Uterus (tissue), 2 donors: Measurements from ENCODE around the gene ZNF426.

Experiments used
- CTCF ChIP-seq, 4 experiments: fragments of 200-600 bp in 2 of 4; fragments of 450-650 bp in 2 of 4; sonication (generic) in 2 of 4; IDR thresholded peaks; one replicate each; pipeline ENCODE4 v1.5.1; 2016 to 2019; ENCODE audit warnings: antibody characterized with exemption in 4 of 4, mild to moderate bottlenecking in 2 of 4, moderate library complexity in 1 of 4
- POLR2A ChIP-seq, 2 donors: fragments of 450-650 bp; IDR thresholded peaks; one replicate each; pipeline ENCODE4 v1.6.1; 2016; ENCODE audit warnings: antibody characterized with exemption in 2 of 2, mild to moderate bottlenecking in 1 of 2, moderate library complexity in 1 of 2

GRCh38 chr19:9586764-9587163 is 48.3 kb upstream of the ZNF426 start:
- TF ChIP-seq POLR2A (IDR thresholded peaks at IDR 0.05) = no peak
- TF ChIP-seq CTCF (IDR thresholded peaks at IDR 0.05) = peak; percentile 24 to 57 (median 46)
